GM12878 (cell line): ENCODE results near the gene KIRREL2. TPM values are rescaled to one million over a fixed set of nuclear protein-coding genes. Genes with fewer than 3 reads are reported as not detected.

ENCODE experiments used
- GABPA ChIP-seq: IDR thresholded peaks from 2 replicates; pipeline ENCODE4 v1.6.1; 2014; ENCODE audit warnings: antibody characterized with exemption, low read depth, mild to moderate bottlenecking, inconsistent platforms
- HDAC6 ChIP-seq: fragments of 200-600 bp; sonication (generic); IDR thresholded peaks from one replicate; pipeline ENCODE4 v1.8.0; 2017; ENCODE audit warnings: antibody characterized with exemption; ENCODE audit not compliant: unreplicated experiment
- IRF3 ChIP-seq: fragments of 450-650 bp; IDR thresholded peaks from 2 replicates; pipeline ENCODE4 v1.6.1; 2014; ENCODE audit warnings: mild to moderate bottlenecking
- IRF4 ChIP-seq: IDR thresholded peaks from 2 replicates; pipeline ENCODE4 v1.6.1; 2011; ENCODE audit warnings: low read depth, low read length
- PKNOX1 ChIP-seq: fragments of 450-650 bp; IDR thresholded peaks from 2 replicates; pipeline ENCODE4 v1.6.1; 2016; ENCODE audit warnings: mild to moderate bottlenecking
- RFX5 ChIP-seq: IDR thresholded peaks from 2 replicates; pipeline ENCODE4 v1.6.1; 2011; ENCODE audit warnings: low read depth, low read length, improper control_type of control experiment
- SKIL ChIP-seq: fragments of 450-650 bp; IDR thresholded peaks from 2 replicates; pipeline ENCODE4 v1.6.1; 2017; ENCODE audit warnings: mild to moderate bottlenecking, low read depth, inconsistent platforms; ENCODE audit not compliant: poor library complexity, severe bottlenecking
- SRF ChIP-seq, 2 experiments: IDR thresholded peaks; 2 replicates each; pipeline ENCODE4 v1.6.1; 2011; ENCODE audit warnings: low read depth in 2 of 2, low read length in 2 of 2, mild to moderate bottlenecking in 1 of 2, moderate library complexity in 1 of 2
- USF1 ChIP-seq: IDR thresholded peaks from 2 replicates; pipeline ENCODE4 v1.6.1; 2011; ENCODE audit warnings: borderline replicate concordance, low read depth, mild to moderate bottlenecking, moderate library complexity, mixed read lengths, low read length; ENCODE audit not compliant: insufficient read depth; ENCODE audit errors: extremely low read length
- WRNIP1 ChIP-seq: IDR thresholded peaks from 2 replicates; pipeline ENCODE4 v1.6.1; 2011; ENCODE audit warnings: low read depth, low read length, improper control_type of control experiment, borderline replicate concordance
- polyA plus RNA-seq, 11 experiments: library from polyadenylated mRNA; depleted of rRNA in 4 of 11; unstranded in 6 of 11; stranded (reverse) in 5 of 11; fragments of >200 nt; fragmentation: Nextera tagmentation in 4 of 11; fragmentation: Illumina TruSeq in 1 of 11; extraction: Ambion mirVana in 4 of 11; extraction: Trizol in 1 of 11; gene quantifications; 1 replicate in 1 of 11; 2 replicates in 10 of 11; pipeline versions ENCODE4 v1.2.1 to v1.2.3, GENCODE V29; 2011 to 2016; ENCODE audit warnings: inconsistent platforms in 2 of 11, missing spikeins in 2 of 11, low read depth in 1 of 11
- total RNA-seq, 4 experiments: library from RNA; depleted of rRNA in 3 of 4; stranded (reverse); fragments of >200 nt in 3 of 4; fragmentation: Illumina TruSeq in 1 of 4; extraction: Trizol in 1 of 4; gene quantifications; 2 replicates each; pipeline versions ENCODE4 v1.2.1 to v1.2.3, GENCODE V29; 2013 to 2021

Gene KIRREL2
- total and polyA plus RNA-seq, 10 of the 15 experiments (the other 5 are each of a cell fraction or from before 2014, with no cell fraction given): 0.03 to 0.06 TPM; not detected in 8

DNA sequence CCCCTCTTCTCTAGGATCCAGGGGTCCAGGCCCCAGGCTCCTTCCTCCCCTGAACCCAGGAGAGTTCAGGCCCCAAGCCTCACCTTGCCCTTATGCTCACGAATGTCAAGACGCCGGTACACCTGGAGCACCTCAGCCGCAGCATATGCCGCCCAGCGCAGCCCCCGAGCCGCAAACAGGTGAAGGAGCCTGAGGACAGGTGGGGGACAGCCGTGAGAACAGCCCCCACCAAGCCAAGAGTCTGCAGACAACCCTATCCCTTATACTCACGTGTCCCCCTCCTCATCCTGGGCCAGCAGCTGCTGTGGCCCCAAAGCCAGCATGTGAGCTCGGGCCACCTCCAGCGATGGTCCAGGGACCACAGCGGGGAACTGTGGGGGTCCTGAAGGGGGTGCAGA is 39.9 kb downstream of the KIRREL2 start (continued):
- TF ChIP-seq SKIL (no peak), IRF4 (no peak), SRF (IDR thresholded peaks at IDR 0.05; ENCODE audit: low read depth in 2 of 2, low read length in 2 of 2) (no peak), IRF3 (no peak), HDAC6 (no peak), USF1 (no peak), PKNOX1 (no peak), GABPA (no peak), WRNIP1 (no peak), RFX5 (no peak)
